ACHN (cell line): ENCODE data around the gene HYDIN.
"Not testable (repeated sequence)": the region's sequence is repeated elsewhere in the genome, so short reads cannot be mapped to it uniquely, and the experiment has no call there.

Source experiments
- DNase-seq: peaks from one replicate; pipeline ENCODE4 v3.0.0-alpha.2; 2015
- in situ Hi-C: cut with HindIII; loops from 2 replicates; pipeline ENCODE4 v1.10.0; 2017; ENCODE audit warnings: low sequenced_read_pairs, low pct_ligation_motif_present, low pct_unique_long_range_greater_than_20kb

HYDIN gene

DNA sequence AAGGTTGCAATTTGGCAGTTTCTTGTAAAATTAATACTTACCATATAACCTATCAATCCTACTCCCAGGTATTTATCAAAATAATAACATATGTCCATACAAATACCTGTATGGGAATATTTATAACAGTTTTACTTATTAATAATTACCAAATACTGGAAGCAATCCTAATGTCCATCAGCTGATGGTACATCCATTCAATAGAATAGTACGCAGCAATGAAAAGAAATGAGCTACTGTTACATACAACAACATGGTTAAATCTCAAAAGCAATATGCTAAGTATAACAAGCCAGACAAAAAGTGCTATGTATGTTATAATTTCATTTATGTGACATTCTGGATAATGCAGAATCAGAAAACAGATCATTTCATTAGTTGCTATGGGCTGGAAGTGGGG lies 1.2 kb downstream of the HYDIN start:
- no peak for DNase-seq
- in situ Hi-C loops = no loop called here

DNA sequence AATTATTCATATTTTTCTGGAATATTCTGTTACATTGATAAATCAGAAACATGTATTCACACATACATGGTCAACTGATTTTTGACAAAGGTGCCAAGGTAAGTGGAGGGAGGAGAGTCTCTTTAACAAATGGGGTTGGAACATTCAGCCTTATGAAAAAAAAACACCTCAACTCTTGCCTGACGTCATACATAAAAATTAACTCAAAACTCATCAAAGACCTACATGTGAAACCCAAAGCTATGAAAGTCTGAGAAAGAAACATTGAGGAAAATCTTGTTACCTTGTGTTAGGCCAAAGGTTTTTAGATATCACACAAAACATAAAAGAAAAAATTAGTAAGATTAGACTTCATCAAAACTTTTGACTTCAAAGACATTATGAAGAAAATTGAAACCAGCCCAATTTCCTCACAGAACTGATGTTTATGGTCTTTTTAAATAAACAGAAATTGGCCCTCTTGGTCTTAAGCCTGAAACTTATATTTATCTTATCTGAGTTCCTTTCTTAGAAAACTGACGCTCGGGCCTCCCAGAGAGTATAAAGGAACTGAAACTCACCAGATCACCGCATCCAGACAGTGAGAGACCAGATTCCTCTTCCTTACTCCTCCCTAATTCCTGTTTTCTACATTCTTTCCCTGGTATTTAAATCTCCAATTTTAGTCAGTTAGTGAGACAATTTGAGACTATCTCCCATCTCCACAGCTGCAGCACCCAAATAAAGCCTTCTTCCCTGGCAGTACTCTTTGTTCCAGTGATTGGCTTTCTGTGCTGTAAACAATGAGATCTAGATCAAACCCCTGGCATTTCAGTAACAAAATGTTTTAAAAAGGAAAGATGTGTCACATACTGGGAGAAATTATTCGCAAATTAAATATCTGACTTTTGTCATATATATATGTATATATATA lies 4.0 kb downstream of the HYDIN start:
- DNase-seq = no peak
- in situ Hi-C loops = no loop called here

DNA sequence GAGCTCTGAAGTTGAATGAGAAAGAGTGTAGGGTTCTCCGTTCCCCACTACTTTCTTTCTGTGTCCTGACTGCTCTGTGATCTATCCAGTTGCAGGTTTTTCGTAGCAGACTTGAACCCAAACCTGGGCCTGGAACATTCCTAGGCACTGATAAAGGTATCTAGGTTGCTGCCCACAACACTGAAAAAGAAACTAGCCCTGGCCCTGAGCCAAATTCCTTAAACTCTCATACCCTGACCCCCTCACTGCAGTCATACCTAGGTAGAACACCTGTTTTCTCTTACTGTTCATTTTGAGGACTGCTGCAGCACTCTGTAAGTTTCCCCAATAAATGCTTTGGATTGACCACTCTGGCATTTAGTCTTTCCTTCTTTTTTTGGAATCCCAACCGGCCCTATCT lies 5.4 kb downstream of the HYDIN start:
- in situ Hi-C loops = no loop called here
- no peak for DNase-seq

DNA sequence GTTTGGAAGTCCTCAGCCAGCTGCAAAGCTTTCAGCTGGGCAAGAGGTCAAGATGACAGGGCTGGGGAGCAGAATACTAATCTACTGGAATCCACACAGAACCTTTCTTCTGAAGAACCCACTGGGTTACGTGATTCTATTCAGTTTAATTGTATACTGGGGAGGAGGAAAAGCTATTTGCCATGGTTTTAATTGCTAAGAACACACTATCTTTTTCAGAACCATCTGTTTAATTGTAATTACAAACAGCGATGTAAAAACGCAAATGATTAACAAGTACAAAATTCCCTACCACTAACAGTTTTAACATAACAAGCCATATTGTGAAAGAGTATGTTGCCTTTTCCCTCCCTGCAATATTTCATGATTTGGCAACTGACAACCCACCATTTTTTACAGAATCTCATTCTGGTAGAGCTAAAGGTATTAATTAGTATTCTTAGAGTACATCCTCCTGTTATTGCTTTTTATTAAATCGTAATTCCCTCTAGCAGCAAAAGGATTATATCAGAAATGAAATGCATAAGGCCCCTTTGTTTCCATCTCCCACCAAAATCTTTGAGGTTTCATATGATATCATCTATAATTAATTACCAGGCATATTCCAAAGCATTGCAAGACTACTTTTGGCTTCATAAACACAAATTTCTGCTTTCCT lies 12.1 kb downstream of the HYDIN start:
- in situ Hi-C loops = no loop called here
- DNase-seq = no peak

DNA sequence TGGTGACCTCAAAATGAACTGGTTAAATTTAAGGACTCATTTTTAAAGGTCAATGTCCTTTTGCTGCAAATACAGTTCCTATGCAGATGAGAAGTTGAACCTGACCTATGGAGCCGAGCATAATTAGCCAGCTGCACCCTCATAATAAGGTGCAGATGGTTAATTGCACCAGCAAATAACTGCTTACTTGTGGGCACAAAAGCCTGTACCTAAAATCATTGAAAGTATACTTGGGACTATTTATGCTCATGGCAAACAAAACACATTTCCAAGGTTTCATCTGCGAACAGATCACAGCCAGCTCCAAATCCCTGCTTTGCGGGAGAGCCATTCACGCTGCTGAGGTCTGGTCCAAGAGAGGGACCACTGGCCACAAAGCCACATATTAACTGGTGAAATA lies 13.0 kb downstream of the HYDIN start:
- in situ Hi-C loops = no loop called here
- no peak for DNase-seq

DNA sequence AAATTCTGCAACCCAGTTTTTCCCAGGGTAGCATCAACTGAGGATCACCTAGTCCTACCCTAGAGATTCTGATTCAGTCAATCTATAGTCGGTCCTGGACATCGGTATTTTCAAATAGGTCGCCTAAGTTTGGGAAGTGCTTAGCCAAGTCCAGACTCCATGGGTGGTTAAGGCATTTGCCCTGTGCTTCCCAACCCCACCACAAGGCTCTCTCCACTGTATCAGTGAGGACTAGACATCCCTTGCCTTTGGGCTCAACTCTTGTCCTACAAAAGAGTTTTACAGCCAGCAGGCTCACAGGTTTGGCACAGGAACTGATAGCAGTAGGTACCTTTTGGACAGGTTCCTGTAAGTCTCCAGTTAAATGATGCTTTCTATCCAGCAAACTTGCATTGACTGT lies 13.8 kb downstream of the HYDIN start:
- in situ Hi-C loops = no loop called here
- no peak for DNase-seq

DNA sequence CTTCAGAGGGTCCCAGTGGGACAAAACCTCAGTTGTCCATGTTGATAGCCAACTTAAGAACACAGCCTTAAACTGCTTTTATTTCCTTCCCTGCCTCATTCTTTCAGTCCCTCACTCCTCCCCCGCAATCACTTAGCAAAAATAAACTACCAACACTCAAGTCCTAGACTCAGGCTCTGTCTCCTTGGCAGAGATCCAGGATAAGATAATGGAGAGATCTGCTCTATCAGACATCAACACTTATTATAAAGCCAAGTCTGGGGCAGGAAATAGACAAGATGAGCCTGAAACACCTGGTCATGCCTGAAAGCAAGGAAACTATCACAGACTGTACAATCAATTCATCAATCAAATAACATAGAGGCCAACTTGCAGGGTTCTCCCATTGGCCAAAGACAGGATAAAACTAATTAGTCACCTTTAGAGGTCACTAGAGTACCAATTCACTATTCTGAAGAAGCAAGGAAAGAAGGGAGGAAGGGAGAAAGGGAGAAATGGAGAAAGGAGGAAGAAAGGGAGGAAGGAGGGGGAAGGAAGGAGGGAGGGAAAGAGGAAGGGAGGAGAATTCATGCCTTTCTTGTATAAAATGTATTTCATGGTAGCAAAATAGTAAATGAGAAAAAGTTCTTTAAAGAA lies 15.7 kb downstream of the HYDIN start:
- in situ Hi-C loops = no loop called here
- peak; percentile 32 for DNase-seq

DNA sequence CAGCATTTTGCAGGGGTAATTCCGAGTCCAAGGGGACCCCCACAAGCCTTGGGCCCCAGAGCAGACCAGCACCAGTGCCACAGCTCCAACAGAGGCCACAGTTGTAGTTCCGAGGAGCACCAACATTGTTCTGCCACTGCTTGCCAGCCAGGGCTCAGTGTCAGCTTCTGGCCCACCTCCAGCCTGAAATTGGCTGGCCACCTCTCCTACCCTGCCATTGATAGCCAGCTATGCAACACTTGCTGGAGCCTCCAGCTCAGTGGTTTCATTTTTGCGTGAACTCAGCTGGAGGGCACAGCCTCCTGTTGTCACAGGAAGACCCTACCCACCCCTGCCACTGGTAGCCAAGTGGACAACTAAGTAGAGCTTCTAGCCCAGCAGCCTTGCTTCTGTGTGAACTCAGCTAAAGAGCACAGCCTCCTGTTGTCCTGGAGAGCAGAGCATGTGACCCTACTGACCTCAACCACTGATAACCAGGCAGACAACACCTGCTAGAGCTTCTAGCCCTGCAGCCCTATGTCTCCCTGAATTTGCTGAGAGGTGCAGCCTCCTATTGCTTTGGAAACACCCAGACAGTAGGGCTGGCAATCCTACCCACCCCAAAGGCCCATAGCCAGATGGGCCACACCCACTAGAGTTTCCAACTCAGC lies 24.9 kb downstream of the HYDIN start:
- in situ Hi-C loops = no loop called here
- no peak for DNase-seq

DNA sequence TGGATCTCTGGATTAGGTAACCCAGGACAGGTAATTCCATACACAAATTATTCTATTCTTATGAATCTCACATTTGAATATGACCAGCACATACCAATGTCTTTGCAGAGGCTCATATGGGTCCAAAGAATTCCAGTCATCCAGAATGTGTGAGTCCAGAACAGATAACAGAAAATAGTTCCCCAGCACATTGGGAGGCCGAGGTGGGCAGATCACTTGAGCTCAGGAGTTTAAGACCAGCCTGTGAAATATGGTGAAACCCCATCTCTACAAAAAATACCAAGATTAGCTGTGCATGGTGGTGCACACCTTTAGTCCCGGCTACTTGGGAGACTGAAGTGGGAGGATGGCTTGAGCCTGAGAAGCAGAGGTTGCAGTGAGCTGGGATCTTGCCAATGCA lies 26.9 kb downstream of the HYDIN start:
- in situ Hi-C loops = no loop called here
- no peak for DNase-seq

DNA sequence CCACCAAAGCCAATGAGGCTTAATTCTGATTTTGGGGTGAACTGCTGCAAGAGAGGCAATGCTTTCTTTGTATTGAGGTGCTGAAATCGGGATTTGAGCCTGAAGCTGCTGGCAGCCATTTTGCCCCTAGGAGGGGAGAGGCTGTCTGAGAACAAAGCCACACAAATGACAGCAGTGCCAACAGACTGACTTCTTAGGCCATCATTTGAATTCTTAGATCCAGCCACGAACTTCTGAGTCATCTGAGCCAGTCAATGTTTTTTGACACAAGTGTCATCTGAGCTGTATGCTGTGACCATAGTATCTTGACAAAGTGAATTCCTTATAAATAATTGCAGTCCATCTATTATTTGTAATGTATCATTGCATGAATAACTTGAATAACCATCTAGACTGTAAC lies 29.0 kb downstream of the HYDIN start:
- no peak for DNase-seq
- in situ Hi-C loops = no loop called here

DNA sequence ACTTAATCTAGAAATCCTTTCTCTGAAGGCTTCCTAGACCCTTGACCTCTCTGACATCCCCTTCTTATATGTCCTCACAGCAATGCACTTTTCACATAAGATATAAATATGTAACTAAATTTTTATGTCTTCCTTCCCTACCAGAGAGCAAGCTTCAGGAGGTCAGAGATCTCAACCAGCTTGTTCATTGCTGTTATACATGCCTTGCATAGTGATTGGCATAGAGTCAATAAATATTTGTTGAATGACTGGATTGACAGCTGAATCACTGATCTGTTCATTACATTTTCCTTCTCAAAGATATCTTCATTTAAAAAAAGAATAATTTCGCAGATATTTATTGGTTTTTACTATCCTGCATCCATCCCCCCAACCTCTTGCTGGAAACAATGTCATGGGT lies 29.5 kb downstream of the HYDIN start:
- no peak for DNase-seq
- in situ Hi-C loops = no loop called here

DNA sequence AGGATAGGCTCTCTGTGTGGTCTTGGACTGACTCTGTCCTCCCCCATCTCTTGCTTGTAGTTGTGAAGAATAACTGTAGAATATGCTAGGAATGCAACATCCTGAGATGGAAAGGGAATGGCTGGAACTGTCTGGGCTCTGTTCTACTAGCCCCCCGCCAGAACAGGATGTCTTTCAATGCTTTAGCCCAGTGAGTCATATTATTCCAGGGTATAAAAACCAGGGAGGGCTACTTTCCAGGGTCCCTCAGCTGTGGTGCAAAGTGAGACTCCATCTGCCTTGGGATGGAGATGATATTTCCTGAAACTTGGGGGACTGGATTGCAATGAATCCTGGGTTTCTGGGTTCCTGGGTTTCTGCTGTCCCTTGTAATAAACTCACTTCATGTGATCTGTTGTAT lies 32.1 kb downstream of the HYDIN start:
- DNase-seq = no peak
- in situ Hi-C loops = no loop called here

DNA sequence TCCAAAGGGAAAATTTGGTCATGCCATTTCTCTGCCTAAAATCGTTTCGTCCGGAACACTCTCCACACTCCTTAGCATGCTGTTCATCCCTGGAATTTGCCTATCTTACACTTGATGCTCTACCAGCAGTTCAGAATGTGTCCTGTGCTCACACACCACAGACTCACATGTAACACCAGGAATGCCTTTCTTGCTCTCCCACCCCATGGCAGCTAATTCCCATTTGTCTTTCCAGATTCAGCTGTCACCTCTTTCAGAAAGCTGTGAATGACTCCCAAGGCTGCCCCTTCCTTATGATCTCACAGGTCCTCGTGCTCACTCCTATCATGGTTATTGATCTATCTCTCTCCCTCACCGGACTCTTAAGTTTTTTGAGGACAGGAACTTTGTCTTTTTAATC lies 38.1 kb downstream of the HYDIN start:
- in situ Hi-C loops = no loop called here
- DNase-seq = no peak

DNA sequence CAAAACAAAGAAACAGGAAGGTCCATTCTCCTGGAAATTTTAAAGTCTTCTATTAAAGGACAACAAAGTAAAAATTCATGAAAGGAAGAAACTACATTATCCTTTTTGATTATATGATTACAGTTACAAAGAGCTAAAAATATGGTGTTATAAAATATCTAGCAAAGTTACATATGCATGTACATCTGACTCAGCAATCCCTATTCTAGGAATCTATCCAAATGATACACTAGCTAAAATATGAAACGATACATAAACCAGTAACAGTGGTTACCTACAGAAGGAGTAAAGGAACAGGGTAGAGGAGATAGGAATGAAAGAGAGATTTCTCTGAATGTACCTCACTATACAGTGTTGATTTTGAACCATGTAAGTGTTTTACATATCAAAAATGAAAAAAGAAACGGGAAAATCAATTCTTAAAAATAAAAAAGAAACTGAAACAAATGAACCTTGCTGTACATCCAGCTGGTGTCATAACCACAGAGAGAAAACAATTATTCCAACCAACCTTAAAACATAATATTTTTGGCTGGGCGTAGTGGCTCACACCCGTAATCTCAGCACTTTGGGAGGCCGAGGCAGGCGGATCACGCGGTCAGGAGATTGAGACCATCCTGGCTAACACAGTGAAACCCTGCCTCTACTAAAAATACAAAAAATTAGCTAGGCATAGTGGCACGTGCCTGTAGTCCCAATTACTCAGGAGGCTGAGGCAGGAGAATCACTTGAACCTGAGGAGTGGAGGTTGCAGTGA lies 41.4 kb downstream of the HYDIN start:
- no peak for DNase-seq
- in situ Hi-C loops = no loop called here

DNA sequence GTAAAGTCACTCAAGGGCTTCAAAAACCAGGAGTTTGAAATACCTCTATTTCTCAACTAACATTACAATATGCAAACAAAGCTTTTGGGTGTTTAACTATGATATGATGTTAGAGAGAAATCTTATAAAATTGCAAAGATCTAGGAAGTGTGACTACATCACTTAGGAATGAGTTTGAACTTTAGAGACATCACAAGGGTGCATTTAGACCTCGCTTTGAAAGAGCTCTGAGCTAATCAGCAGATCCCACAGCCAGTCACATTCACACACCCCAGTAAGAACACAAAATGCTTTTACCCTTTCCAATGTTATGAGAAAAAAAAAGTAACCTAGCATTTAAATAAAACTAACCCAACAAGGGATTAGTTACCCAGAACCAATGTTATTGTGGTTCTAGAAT lies 45.2 kb downstream of the HYDIN start:
- in situ Hi-C loops = no loop called here
- no peak for DNase-seq

DNA sequence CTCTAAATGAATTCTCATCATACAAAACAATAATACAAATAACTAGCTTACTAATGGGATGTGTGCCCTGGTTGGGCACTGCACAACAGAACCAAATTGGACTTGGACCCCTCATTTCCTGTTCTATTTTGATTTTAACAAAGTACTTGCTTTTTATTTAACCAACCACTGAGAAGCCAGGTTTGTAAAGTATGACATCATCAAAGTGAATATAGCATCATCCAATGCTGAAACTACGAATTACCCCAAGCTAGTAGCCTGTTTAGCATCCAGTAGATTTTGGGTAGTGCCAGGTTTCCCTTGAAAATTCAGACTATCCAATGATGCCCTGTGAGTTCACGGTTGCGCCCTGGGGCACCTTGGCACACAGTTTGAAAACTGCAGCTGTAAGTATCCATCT lies 51.0 kb downstream of the HYDIN start:
- DNase-seq = no peak

DNA sequence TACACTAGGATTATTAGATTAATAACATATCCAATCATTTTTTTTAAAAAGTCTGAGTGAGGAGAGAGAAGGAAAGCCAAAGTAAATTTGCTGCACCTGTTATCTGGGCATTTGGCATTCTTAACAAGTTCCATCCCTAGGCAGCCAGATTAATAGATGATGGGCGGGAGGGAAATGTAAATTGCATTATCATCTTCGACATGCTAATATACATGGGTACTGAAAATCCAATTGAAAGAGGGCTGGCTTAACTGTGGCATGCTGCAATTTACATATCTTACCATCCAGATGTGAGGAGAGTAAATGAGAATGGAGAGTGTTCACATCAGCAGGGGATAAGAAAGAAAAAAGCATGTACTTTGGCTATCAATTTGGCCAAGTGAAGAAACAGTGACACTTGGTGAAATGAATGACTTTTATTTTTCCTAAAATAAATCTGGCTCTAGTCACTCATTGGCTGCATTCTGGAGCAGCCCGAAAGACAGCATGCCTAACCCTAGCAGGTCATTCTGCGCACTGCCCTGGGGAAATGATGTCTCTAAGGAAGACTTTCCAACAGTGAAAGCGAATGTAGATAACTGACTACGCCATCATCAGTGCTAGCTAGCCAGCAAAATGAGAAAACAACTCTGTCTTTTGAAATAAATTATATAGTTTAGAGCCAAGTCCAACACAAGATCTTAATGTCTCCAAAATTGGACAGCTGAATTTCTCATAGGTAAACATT lies 57.9 kb downstream of the HYDIN start:
- in situ Hi-C loops = no loop called here
- DNase-seq = no peak

More for the DNA sequence above, 51.0 kb downstream of the HYDIN start:
- in situ Hi-C loops = no loop called here

DNA sequence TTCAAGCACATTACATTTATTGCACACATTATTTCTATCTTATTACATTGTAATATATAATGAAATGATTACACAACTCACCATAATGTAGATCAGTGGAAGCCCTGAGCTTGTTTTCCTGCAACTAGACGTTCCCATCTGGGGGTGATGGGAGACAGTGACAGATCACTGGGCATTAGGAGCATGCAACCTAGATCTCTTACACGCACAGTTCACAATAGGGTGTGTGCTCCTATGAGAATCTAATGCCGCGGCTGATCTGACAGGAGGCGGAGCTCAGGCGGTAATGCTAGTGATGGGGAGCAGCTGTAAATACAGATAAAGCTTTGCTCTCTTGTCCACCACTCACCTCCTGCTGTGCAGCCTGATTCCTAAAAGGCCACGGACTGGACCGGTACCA lies 69.5 kb downstream of the HYDIN start:
- DNase-seq, in situ Hi-C loops: not testable (repeated sequence)
